HG03139 (cell line): ENCODE results near the gene OPN5.

Source experiments
- ATAC-seq: cut with Tn5 transposase; IDR thresholded peaks from one replicate; pipeline ENCODE4 v1.9.1; 2021; ENCODE audit not compliant: unreplicated experiment

The OPN5 gene

GRCh38 chr6:47852727-47853126, 70.9 kb downstream of the OPN5 start:
- ATAC-seq = no peak

- no peak for ATAC-seq
These were observed 71.9 kb downstream of the OPN5 start for GRCh38 chr6:47853766-47854165.

- no peak for ATAC-seq
These were observed 73.1 kb downstream of the OPN5 start for GRCh38 chr6:47854971-47855370.

GRCh38 chr6:47859175-47859574, 77.3 kb downstream of the OPN5 start:
- no peak for ATAC-seq

- ATAC-seq = no peak
These were observed 80.9 kb downstream of the OPN5 start for GRCh38 chr6:47862731-47863130.

GRCh38 chr6:47865206-47865605, 83.4 kb downstream of the OPN5 start:
- ATAC-seq = no peak

- no peak for ATAC-seq
These were observed 93.8 kb downstream of the OPN5 start for GRCh38 chr6:47875593-47875992.
